WTC11 (cell line): ENCODE data around the gene RCAN3. TPM values are rescaled to one million over a fixed set of nuclear protein-coding genes. Genes with fewer than 3 reads are reported as not detected.
A peak's percentile ranks its signal among the peaks of the same experiment; 100 is the strongest.

ENCODE experiments used
- ATAC-seq: fragments of 200-7000 bp; cut with Tn5 transposase; 2 replicates; pipeline ENCODE4 v1.10.0; 2021; ENCODE audit warnings: mild to moderate bottlenecking, moderate library complexity
- CTCF ChIA-PET: fragments of 300-600 bp; sonication (Branson Sonifier 250); formaldehyde crosslinking; loops from one replicate; lab custom pipeline; 2021; ENCODE audit warnings: antibody characterized with exemption; lab: Charles Lee
- POLR2A ChIA-PET: fragments of 350-600 bp; sonication (Branson Sonifier 250); formaldehyde crosslinking; loops from one replicate; lab custom pipeline; 2021; ENCODE audit warnings: antibody characterized with exemption; lab: Charles Lee
- DNase-seq: peaks from one replicate; pipeline ENCODE4 v3.0.0; 2021; ENCODE audit warnings: low spot score
- H3K27ac Mint-ChIP-seq: 2 replicates; pipeline ENCODE4 v1.8.0; 2021; ENCODE audit warnings: mixed read lengths
- H3K27me3 Mint-ChIP-seq: 2 replicates; pipeline ENCODE4 v1.8.0; 2021; ENCODE audit warnings: low read depth, mild to moderate bottlenecking, moderate library complexity, mixed read lengths
- H3K36me3 Mint-ChIP-seq: 2 replicates; pipeline ENCODE4 v1.8.0; 2021; ENCODE audit warnings: mixed read lengths
- H3K4me1 Mint-ChIP-seq: 2 replicates; pipeline ENCODE4 v1.8.0; 2022; ENCODE audit warnings: mixed read lengths
- H3K4me3 Mint-ChIP-seq: 2 replicates; pipeline ENCODE4 v1.8.0; 2021; ENCODE audit warnings: mild to moderate bottlenecking, moderate library complexity, mixed read lengths
- H3K9me3 Mint-ChIP-seq: 2 replicates; pipeline ENCODE4 v1.8.0; 2021; ENCODE audit warnings: mixed read lengths
- ATF1 ChIP-seq: sonication (generic); formaldehyde crosslinking; IDR thresholded peaks from 2 replicates; pipeline ENCODE4 v1.8.1; 2023; ENCODE audit warnings: mild to moderate bottlenecking, moderate library complexity, missing genetic modification reagents
- CREB1 ChIP-seq: sonication (generic); formaldehyde crosslinking; IDR thresholded peaks from 2 replicates; pipeline ENCODE4 v1.8.0; 2023; ENCODE audit warnings: mild to moderate bottlenecking, missing genetic modification reagents
- CREM ChIP-seq: sonication (generic); formaldehyde crosslinking; IDR thresholded peaks from 2 replicates; pipeline ENCODE4 v1.8.1; 2022; ENCODE audit warnings: mild to moderate bottlenecking, missing genetic modification reagents, moderate library complexity
- FOXP1 ChIP-seq: sonication (generic); formaldehyde crosslinking; IDR thresholded peaks from 2 replicates; pipeline ENCODE4 v1.8.0; 2022; ENCODE audit warnings: missing genetic modification reagents, mild to moderate bottlenecking, moderate library complexity, borderline replicate concordance
- GRHL2 ChIP-seq: fragments of 250-450 bp; sonication (Bioruptor Pico); IDR thresholded peaks from 2 replicates; pipeline ENCODE4 v1.8.0; 2022; ENCODE audit warnings: mild to moderate bottlenecking, moderate library complexity; ENCODE audit not compliant: insufficient replicate concordance, severe bottlenecking
- NFE2L1 ChIP-seq: sonication (generic); formaldehyde crosslinking; IDR thresholded peaks from 2 replicates; pipeline ENCODE4 v1.8.1; 2023; ENCODE audit warnings: missing genetic modification reagents
- NR2C2 ChIP-seq: sonication (generic); formaldehyde crosslinking; IDR thresholded peaks from 2 replicates; pipeline ENCODE4 v1.8.0; 2022; ENCODE audit warnings: mild to moderate bottlenecking, missing genetic modification reagents
- RELA ChIP-seq: sonication (generic); formaldehyde crosslinking; IDR thresholded peaks from 2 replicates; pipeline ENCODE4 v1.8.1; 2022; ENCODE audit warnings: missing genetic modification reagents, mild to moderate bottlenecking, borderline replicate concordance
- SMAD4 ChIP-seq: sonication (generic); formaldehyde crosslinking; IDR thresholded peaks from 2 replicates; pipeline ENCODE4 v1.8.0; 2022; ENCODE audit warnings: mild to moderate bottlenecking, missing genetic modification reagents
- SOX15 ChIP-seq: fragments of 250-450 bp; sonication (Bioruptor Pico); IDR thresholded peaks from 2 replicates; pipeline ENCODE4 v1.9.0; 2021; ENCODE audit warnings: mild to moderate bottlenecking
- TEAD4 ChIP-seq: sonication (generic); formaldehyde crosslinking; IDR thresholded peaks from 2 replicates; pipeline ENCODE4 v1.8.0; 2022; ENCODE audit warnings: mild to moderate bottlenecking, missing genetic modification reagents
- ZBTB21 ChIP-seq: sonication (generic); formaldehyde crosslinking; IDR thresholded peaks from 2 replicates; pipeline ENCODE4 v1.8.1; 2023; ENCODE audit warnings: mild to moderate bottlenecking, missing genetic modification reagents, borderline replicate concordance
- ZNF121 ChIP-seq: sonication (generic); formaldehyde crosslinking; IDR thresholded peaks from 2 replicates; pipeline ENCODE4 v1.8.0; 2023; ENCODE audit warnings: missing genetic modification reagents
- ZNF263 ChIP-seq: sonication (generic); formaldehyde crosslinking; IDR thresholded peaks from 2 replicates; pipeline ENCODE4 v1.8.1; 2022; ENCODE audit warnings: low read depth, mild to moderate bottlenecking, moderate library complexity, missing genetic modification reagents
- ZNF396 ChIP-seq: fragments of 250-450 bp; sonication (Bioruptor Pico); IDR thresholded peaks from 2 replicates; pipeline ENCODE4 v1.8.0; 2021; ENCODE audit warnings: mild to moderate bottlenecking, moderate library complexity, borderline replicate concordance
- ZNF416 ChIP-seq: fragments of 250-450 bp; sonication (Bioruptor Pico); IDR thresholded peaks from 2 replicates; pipeline ENCODE4 v1.9.0; 2021; ENCODE audit warnings: mild to moderate bottlenecking, inconsistent platforms
- ZNF423 ChIP-seq: fragments of 250-450 bp; sonication (Bioruptor Pico); IDR thresholded peaks from 2 replicates; pipeline ENCODE4 v2.1.2; 2022; ENCODE audit warnings: mild to moderate bottlenecking, moderate library complexity
- ZNF671 ChIP-seq: fragments of 250-450 bp; sonication (Bioruptor Pico); IDR thresholded peaks from 2 replicates; pipeline ENCODE4 v1.8.0; 2021; ENCODE audit warnings: mild to moderate bottlenecking
- total RNA-seq: library from RNA; stranded (reverse); gene quantifications from 3 replicates; pipeline ENCODE4 v1.2.3, GENCODE V29; 2021
- TF ChIP-seq, protein P1 (sequence below): fragments of 250-450 bp; sonication (Bioruptor Pico); conservative IDR thresholded peaks from 2 replicates; pipeline ENCODE4 v1.9.0; 2021; ENCODE audit warnings: mild to moderate bottlenecking
- TF ChIP-seq, protein P2 (sequence below): sonication (generic); formaldehyde crosslinking; IDR thresholded peaks from 2 replicates; pipeline ENCODE4 v1.8.0; 2023; ENCODE audit warnings: missing genetic modification reagents
- TF ChIP-seq, protein P3 (sequence below): sonication (generic); formaldehyde crosslinking; IDR thresholded peaks from 2 replicates; pipeline ENCODE4 v1.8.1; 2022; ENCODE audit warnings: mild to moderate bottlenecking, moderate library complexity, missing genetic modification reagents
- TF ChIP-seq, protein P4 (sequence below): sonication (generic); formaldehyde crosslinking; IDR thresholded peaks from 2 replicates; pipeline ENCODE4 v1.8.0; 2022; ENCODE audit warnings: mild to moderate bottlenecking, missing genetic modification reagents
- TF ChIP-seq, protein P5 (sequence below): sonication (generic); formaldehyde crosslinking; conservative IDR thresholded peaks from 2 replicates; pipeline ENCODE4 v1.8.1; 2022; ENCODE audit warnings: mild to moderate bottlenecking, missing genetic modification reagents
- TF ChIP-seq, protein P6 (sequence below): sonication (generic); formaldehyde crosslinking; IDR thresholded peaks from 2 replicates; pipeline ENCODE4 v1.8.0; 2022; ENCODE audit warnings: mild to moderate bottlenecking, missing genetic modification reagents

The RCAN3 gene
- total RNA-seq, 1 experiment from 2014 or later: 23.3 TPM

DNA sequence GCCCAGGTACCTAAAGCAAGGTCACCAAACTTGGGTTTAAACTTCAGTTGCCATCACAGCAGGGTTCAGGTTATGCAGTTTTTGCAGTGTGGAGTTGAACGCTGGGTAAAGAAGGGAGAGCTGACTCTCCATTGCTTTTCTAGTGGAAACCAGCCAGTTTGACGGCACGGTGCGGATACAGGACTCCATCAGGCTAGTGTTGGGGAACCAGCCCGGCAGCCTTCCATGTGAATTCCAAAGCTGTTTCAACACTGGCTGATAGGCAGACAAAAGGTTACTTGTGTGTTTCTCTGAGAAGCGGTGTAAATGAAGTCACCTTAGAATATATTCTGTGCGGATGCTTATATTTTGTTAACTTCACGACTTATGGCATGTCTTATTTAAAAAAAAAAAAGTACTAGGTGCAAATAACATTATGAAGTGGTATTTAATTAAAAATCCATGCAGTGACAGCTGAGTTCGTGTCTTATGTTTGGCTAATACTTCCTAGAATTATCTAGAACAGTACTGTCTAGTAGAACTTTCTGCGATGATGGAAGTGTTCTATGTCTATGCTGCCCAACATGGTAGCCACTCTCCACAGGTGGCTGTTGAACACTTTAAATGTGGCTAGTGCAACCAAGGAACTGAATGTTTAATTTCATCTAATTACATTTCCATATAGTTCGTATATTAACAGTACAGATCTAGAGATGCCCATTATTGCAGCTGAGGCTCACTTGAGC is 29.9 kb upstream of the RCAN3 start (continued):
- TF ChIP-seq, protein P1, sequence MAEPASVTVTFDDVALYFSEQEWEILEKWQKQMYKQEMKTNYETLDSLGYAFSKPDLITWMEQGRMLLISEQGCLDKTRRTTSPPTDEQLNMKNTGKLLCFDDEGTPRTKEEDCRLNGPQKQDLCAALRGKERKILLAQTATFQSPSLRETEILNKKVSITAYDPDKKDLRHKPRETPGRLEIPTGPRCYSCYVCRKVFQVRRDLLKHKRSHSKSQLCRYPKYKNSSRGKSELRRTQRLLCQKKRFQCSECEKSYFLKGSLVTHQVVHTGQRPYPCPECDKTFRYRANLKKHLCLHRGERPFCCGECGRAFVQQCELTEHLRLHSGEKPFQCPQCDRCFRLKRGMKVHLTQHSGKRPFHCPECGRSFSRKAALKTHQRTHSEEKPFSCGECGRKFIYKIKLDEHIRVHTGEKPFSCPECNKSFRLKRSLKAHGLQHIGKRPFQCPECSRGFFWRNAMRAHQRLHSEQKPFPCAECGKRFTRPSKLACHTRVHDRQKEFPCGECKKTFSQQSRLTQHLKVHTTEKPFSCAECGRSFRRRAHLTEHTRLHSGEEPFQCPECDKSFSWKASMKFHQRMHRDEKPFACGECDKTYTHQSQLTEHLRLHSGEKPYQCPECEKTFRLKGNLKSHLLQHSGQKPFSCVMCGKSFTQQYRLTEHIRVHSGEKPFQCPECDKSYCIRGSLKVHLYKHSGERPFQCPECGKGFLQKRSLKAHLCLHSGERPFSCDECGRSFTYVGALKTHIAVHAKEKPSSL (CRISPR knock-in tag): no peak
- TF ChIP-seq CREM (CRISPR knock-in tag) (no peak), ZNF416 (no peak), RELA (no peak), SMAD4 (CRISPR knock-in tag) (no peak), NFE2L1 (no peak), CREB1 (CRISPR knock-in tag) (no peak), ZBTB21 (CRISPR knock-in tag) (no peak), ATF1 (CRISPR knock-in tag) (no peak), ZNF396 (no peak)
- TF ChIP-seq, protein P2, sequence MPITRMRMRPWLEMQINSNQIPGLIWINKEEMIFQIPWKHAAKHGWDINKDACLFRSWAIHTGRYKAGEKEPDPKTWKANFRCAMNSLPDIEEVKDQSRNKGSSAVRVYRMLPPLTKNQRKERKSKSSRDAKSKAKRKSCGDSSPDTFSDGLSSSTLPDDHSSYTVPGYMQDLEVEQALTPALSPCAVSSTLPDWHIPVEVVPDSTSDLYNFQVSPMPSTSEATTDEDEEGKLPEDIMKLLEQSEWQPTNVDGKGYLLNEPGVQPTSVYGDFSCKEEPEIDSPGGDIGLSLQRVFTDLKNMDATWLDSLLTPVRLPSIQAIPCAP (CRISPR knock-in tag): no peak
- TF ChIP-seq, protein P3, sequence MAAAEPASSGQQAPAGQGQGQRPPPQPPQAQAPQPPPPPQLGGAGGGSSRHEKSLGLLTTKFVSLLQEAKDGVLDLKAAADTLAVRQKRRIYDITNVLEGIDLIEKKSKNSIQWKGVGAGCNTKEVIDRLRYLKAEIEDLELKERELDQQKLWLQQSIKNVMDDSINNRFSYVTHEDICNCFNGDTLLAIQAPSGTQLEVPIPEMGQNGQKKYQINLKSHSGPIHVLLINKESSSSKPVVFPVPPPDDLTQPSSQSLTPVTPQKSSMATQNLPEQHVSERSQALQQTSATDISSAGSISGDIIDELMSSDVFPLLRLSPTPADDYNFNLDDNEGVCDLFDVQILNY: no peak

DNA sequence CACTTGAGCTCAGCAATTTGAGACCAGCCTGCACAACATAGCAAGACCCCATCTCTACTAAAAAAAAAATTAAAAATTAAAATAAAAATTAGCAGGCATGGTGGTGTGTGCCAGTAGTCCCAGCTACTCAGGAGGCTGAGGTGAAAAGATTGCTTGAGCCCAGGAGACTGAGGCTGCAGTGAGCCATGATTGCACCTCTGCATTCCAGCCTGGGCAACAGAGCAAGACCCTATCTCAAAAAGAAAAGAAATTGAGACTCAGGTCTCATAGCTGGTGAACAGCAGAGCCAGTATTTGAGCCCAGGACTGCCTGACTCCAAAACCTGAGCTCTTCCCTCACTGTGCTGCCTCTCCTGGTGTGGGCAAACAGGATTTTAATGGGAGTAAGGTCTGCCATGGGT is 28.4 kb upstream of the RCAN3 start:
- peaks cover 11% of the 10 kb centered on the region for H3K36me3 Mint-ChIP-seq
- no peak for TF ChIP-seq FOXP1 (CRISPR knock-in tag)
- TF ChIP-seq ZNF121 (CRISPR knock-in tag): peak; percentile 54; the same call in 1 of the 2 replicates
- H3K27ac Mint-ChIP-seq: no peak overlapping the region
- H3K27me3 Mint-ChIP-seq: no peaks in the 10 kb centered on the region
- no peak overlapping the region for H3K4me3 Mint-ChIP-seq
- ATAC-seq: no peak
- ChIA-PET POLR2A (no interaction called here), CTCF (interaction anchor here (1.1 kb wide), 1 partner anchor 59 kb away, joined by 4 read pairs; the partner anchor contains the start of gene NIPAL3)
- peaks cover 16% of the 10 kb centered on the region for H3K9me3 Mint-ChIP-seq
- DNase-seq: no peak
- H3K4me1 Mint-ChIP-seq: peaks cover 20% of the 10 kb centered on the region

DNA sequence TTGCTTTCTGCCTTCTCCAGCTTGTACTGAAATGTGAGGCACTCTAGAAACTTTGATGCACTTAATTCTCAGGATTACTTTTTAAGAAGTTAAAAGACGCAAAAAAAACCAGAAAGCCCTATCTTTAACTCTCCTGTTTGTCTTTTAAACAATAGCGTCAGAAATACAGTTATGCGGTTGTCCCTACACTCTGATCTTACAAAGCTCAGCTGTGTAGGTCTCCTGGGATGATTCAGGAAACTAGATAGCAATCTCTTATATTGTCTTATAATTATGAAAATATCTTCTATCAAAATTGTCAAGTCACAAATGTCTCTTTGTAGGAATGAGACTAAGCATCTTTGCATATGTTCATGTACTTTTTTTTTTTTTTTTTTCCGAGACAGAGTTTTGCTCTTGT is 26.9 kb upstream of the RCAN3 start:
- no peak overlapping the region for H3K27ac Mint-ChIP-seq
- ChIA-PET CTCF (interaction anchor here (0.6 to 1.4 kb wide), 3 partner anchors 45 to 83 kb away, joined by 3 to 7 read pairs (median 6); partner anchors contain the start of gene NIPAL3), POLR2A (interaction anchor here (1.4 kb wide), 1 partner anchor 54 kb away, joined by 3 read pairs; no protein-coding TSS in a partner anchor)
- ATAC-seq (no peak), DNase-seq (no peak)
- peaks cover 3% of the 10 kb centered on the region; the same call in 1 of the 2 replicates for H3K9me3 Mint-ChIP-seq
- no peaks in the 10 kb centered on the region for H3K36me3 Mint-ChIP-seq
- peaks cover 19% of the 10 kb centered on the region for H3K4me1 Mint-ChIP-seq
- H3K4me3 Mint-ChIP-seq: no peak overlapping the region
- no peaks in the 10 kb centered on the region for H3K27me3 Mint-ChIP-seq
- TF ChIP-seq, protein P4, sequence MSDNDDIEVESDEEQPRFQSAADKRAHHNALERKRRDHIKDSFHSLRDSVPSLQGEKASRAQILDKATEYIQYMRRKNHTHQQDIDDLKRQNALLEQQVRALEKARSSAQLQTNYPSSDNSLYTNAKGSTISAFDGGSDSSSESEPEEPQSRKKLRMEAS (CRISPR knock-in tag): no peak
- no peak for TF ChIP-seq NR2C2
- no peak for TF ChIP-seq SOX15 (CRISPR knock-in tag)
- no peak for TF ChIP-seq GRHL2 (CRISPR knock-in tag)
- no peak for TF ChIP-seq ZNF263 (CRISPR knock-in tag)
- TF ChIP-seq, protein P5, sequence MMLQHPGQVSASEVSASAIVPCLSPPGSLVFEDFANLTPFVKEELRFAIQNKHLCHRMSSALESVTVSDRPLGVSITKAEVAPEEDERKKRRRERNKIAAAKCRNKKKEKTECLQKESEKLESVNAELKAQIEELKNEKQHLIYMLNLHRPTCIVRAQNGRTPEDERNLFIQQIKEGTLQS (CRISPR knock-in tag): no peak
- TF ChIP-seq, protein P6, sequence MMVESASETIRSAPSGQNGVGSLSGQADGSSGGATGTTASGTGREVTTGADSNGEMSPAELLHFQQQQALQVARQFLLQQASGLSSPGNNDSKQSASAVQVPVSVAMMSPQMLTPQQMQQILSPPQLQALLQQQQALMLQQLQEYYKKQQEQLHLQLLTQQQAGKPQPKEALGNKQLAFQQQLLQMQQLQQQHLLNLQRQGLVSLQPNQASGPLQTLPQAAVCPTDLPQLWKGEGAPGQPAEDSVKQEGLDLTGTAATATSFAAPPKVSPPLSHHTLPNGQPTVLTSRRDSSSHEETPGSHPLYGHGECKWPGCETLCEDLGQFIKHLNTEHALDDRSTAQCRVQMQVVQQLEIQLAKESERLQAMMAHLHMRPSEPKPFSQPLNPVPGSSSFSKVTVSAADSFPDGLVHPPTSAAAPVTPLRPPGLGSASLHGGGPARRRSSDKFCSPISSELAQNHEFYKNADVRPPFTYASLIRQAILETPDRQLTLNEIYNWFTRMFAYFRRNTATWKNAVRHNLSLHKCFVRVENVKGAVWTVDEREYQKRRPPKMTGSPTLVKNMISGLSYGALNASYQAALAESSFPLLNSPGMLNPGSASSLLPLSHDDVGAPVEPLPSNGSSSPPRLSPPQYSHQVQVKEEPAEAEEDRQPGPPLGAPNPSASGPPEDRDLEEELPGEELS: no peak
- TF ChIP-seq TEAD4 (CRISPR knock-in tag): no peak
- TF ChIP-seq ZNF671 (CRISPR knock-in tag): no peak
- no peak for TF ChIP-seq ZNF423
